Mucosa of descending colon (tissue), 3 donors: Measurements from ENCODE around the gene MED19. TPM values are rescaled to one million over a fixed set of nuclear protein-coding genes. Genes with fewer than 3 reads are reported as not detected.

ENCODE experiments used
- ATAC-seq: fragments of 200-7000 bp; cut with Tn5 transposase; one replicate; pipeline ENCODE4 v1.9.1; 2020; ENCODE audit warnings: mild to moderate bottlenecking, moderate library complexity
- DNase-seq, 3 donors: peaks; one replicate each; pipeline ENCODE4 v3.0.0-alpha.2; 2020
- H3K36me3 ChIP-seq: fragments of 200-600 bp; one replicate; pipeline ENCODE4 v1.8.0; 2021; ENCODE audit warnings: low read depth, mild to moderate bottlenecking
- H3K4me1 ChIP-seq: fragments of 200-600 bp; one replicate; pipeline ENCODE4 v1.8.0; 2021; ENCODE audit warnings: low read depth, mild to moderate bottlenecking
- H3K4me3 ChIP-seq: fragments of 200-600 bp; one replicate; pipeline ENCODE4 v1.8.0; 2021; ENCODE audit warnings: mild to moderate bottlenecking
- H3K9me3 ChIP-seq: fragments of 200-600 bp; one replicate; pipeline ENCODE4 v1.8.0; 2021; ENCODE audit warnings: mild to moderate bottlenecking
- CTCF ChIP-seq: fragments of 200-600 bp; IDR thresholded peaks from one replicate; pipeline ENCODE4 v1.8.0; 2022; ENCODE audit warnings: antibody characterized with exemption, mild to moderate bottlenecking
- intact Hi-C, 2 donors: fragments of 100-400 bp; cut with DNase I in 1 of 2; cut with micrococcal nuclease in 1 of 2; formaldehyde crosslinking; loops; one replicate each; pipeline versions ENCODE4 v1.11.0 to v1.11.1; 2022; cut with DNase I, micrococcal nuclease
- long read RNA-seq, 2 donors: library from polyadenylated mRNA; unstranded; transcript quantifications; one replicate each; pipeline ENCODE4 v2.0.0, GENCODE V29; 2019 to 2021
- total RNA-seq, 3 donors: library from RNA; stranded (reverse); fragmentation: NEBNext Ultra II Directional in 2 of 3; extraction: Animal tissue kit (Norgen Biotek cat#: 25700) in 2 of 3; gene quantifications; one replicate each; pipeline versions ENCODE4 v1.2.1 to v1.2.4, GENCODE V29; 2021 to 2023
- donor health status: DM: no; HTN: no; CAD: no; lungs with moderate emphysema.
- donor health status: DM: no; HTN: no; CAD: no.
- donor health status: DM: no; HTN: yes; CAD: no.

MED19 gene
- total RNA-seq = 10 to 100 TPM; 10.7 to 14.6 (median 12.5) TPM
- long read RNA-seq, donor 1, transcript MED19-202 (5 exons, 1,203 nt) = major isoform, 15 of 21 reads
- long read RNA-seq, donor 1, partial matches to known transcripts = 3 of 21 reads
- long read RNA-seq, donor 1, other reads (novel, unspliced or antisense) = 3 of 21 reads
- long read RNA-seq, donor 2, partial matches to known transcripts = 15 of 24 reads
- long read RNA-seq, donor 2, other reads (novel, unspliced or antisense) = 2 of 24 reads

- H3K36me3 ChIP-seq = no peaks in the 10 kb centered on the region
- TF ChIP-seq CTCF = no peak
- intact Hi-C loops = no loop called here
- H3K9me3 ChIP-seq = no peaks in the 10 kb centered on the region
- peak within 1 kb of the TSS; percentile 92 for H3K4me3 ChIP-seq
- H3K4me1 ChIP-seq = peaks cover 21% of the 10 kb centered on the region
- peak; percentile 83 for ATAC-seq
- peak; percentile 86 to 91 (median 89) for DNase-seq
Observed at GRCh38 chr11:57711414-57712255, at the start of gene MED19. MED19 (minus strand) TSS chr11:57712215; CDS start chr11:57712179, 36 bp downstream.

GRCh38 chr11:57758174-57758573, 46.2 kb upstream of the MED19 start:
- intact Hi-C loops = no loop called here
- no peak overlapping the region for H3K4me3 ChIP-seq
- ATAC-seq (no peak), DNase-seq (no peak)
- no peak for TF ChIP-seq CTCF
- H3K9me3 ChIP-seq = no peaks in the 10 kb centered on the region
- H3K4me1 ChIP-seq = no peaks in the 10 kb centered on the region
- H3K36me3 ChIP-seq = no peaks in the 10 kb centered on the region

GRCh38 chr11:57752954-57753353, 40.9 kb upstream of the MED19 start:
- Histone ChIP-seq H3K36me3 (no peaks in the 10 kb centered on the region), H3K9me3 (no peaks in the 10 kb centered on the region), H3K4me1 (peaks cover 6% of the 10 kb centered on the region), H3K4me3 (no peak overlapping the region)
- DNase-seq = no peak
- intact Hi-C loops = no loop called here
- no peak for TF ChIP-seq CTCF
- no peak for ATAC-seq

GRCh38 chr11:57751676-57752253, 39.8 kb upstream of the MED19 start, which contains the start of gene BTBD18:
BTBD18 (minus strand) TSS chr11:57751819; CDS start chr11:57751188, 631 bp downstream.
- Histone ChIP-seq H3K36me3 (no peaks in the 10 kb centered on the region), H3K9me3 (no peaks in the 10 kb centered on the region), H3K4me3 (no peak within 1 kb of the TSS), H3K4me1 (peaks cover 6% of the 10 kb centered on the region)
- peak; percentile 96 for ATAC-seq
- peak in 1 of 3 donors; percentile 67 for DNase-seq
- intact Hi-C loops = no loop called here
- peak; percentile 25 for TF ChIP-seq CTCF

GRCh38 chr11:57751176-57751575, 39.2 kb upstream of the MED19 start:
- no peaks in the 10 kb centered on the region for H3K9me3 ChIP-seq
- H3K4me1 ChIP-seq = peaks cover 6% of the 10 kb centered on the region
- no peaks in the 10 kb centered on the region for H3K36me3 ChIP-seq
- H3K4me3 ChIP-seq = no peak overlapping the region
- no peak for TF ChIP-seq CTCF
- ATAC-seq (no peak), DNase-seq (no peak)
- intact Hi-C loops = no loop called here
